Psoas muscle (tissue), 8 donors: ENCODE results near the gene MROH2A. TPM values are rescaled to one million over a fixed set of nuclear protein-coding genes. Genes with fewer than 3 reads are reported as not detected.
"Not testable (repeated sequence)": the region's sequence is repeated elsewhere in the genome, so short reads cannot be mapped to it uniquely, and the experiment has no call there.

Experiments
- ATAC-seq, 4 donors: fragments of 200-7000 bp; cut with Tn5 transposase; one replicate each; pipeline ENCODE4 v1.9.1; 2020; ENCODE audit warnings: moderate library complexity in 3 of 4, mild to moderate bottlenecking in 2 of 4
- DNase-seq, 2 donors: peaks; one replicate each; pipeline ENCODE4 v3.0.0-alpha.2; 2020
- H3K27ac ChIP-seq: fragments of 200-600 bp; one replicate; pipeline ENCODE4 v1.8.0; 2022
- H3K27me3 ChIP-seq, 3 donors: fragments of 200-600 bp in 1 of 3; one replicate each; pipeline versions ENCODE4 v1.6.1 to v1.8.0; 2013 to 2022; ENCODE audit warnings: low read length in 2 of 3, mild to moderate bottlenecking in 2 of 3, moderate library complexity in 1 of 3; ENCODE audit not compliant: insufficient read depth in 3 of 3
- H3K36me3 ChIP-seq, 2 donors: fragments of 200-600 bp in 1 of 2; one replicate each; pipeline versions ENCODE4 v1.6.1 to v1.8.0; 2013 to 2022; ENCODE audit warnings: low read depth in 1 of 2, mild to moderate bottlenecking in 1 of 2, moderate library complexity in 1 of 2; ENCODE audit not compliant: insufficient read depth in 1 of 2
- H3K4me1 ChIP-seq: fragments of 200-600 bp; one replicate; pipeline ENCODE4 v1.8.0; 2022
- H3K4me3 ChIP-seq: fragments of 200-600 bp; one replicate; pipeline ENCODE4 v1.8.0; 2022; ENCODE audit warnings: mild to moderate bottlenecking
- H3K9me3 ChIP-seq: fragments of 200-600 bp; one replicate; pipeline ENCODE4 v1.8.0; 2022
- WGBS, 3 donors: extraction: QIAGEN DNeasy Blood & Tissue Kit; methylation state at CpG; one replicate each; pipeline versions ENCODE4 v1.1.6 to v1.1.7; 2013; 5-methylcytosine and 5-hydroxymethylcytosine counted together
- intact Hi-C, 2 donors: fragments of 100-400 bp; cut with DNase I; formaldehyde crosslinking; loops; one replicate each; pipeline versions ENCODE4 v1.11.0 to v1.14.2; 2022
- long read RNA-seq, 2 donors: library from polyadenylated mRNA; unstranded; transcript quantifications; one replicate each; pipeline ENCODE4 v2.0.0, GENCODE V29; 2021
- polyA plus RNA-seq, 3 donors: library from polyadenylated mRNA; stranded (reverse); fragments of 200-250 nt; gene quantifications; one replicate each; pipeline ENCODE4 v1.2.3, GENCODE V29; 2013
- total RNA-seq, 4 donors: library from RNA; stranded (reverse); fragmentation: NEBNext Ultra II Directional in 2 of 4; extraction: Animal tissue kit (Norgen Biotek cat#: 25700) in 2 of 4; gene quantifications; one replicate each; pipeline versions ENCODE4 v1.2.1 to v1.2.4, GENCODE V29; 2021 to 2023
- TF ChIP-seq, protein P1 (sequence below): fragments of 200-600 bp; IDR thresholded peaks from one replicate; pipeline ENCODE4 v1.8.0; 2022; ENCODE audit warnings: antibody characterized with exemption
- donor health status: healthy with polysubstance abuse.
- donor health status: DM: no; HTN: no; CAD: no; lungs with moderate emphysema.
- donor health status: Bipolar disorder and iron deficiency.
- donor health status: healthy.
- donor health status: DM: yes; HTN: yes; CAD: no.
- donor health status: DM: no; HTN: no; CAD: no.
- donor health status: DM: no; HTN: no; CAD: no.
- donor health status: DM: yes; HTN: yes; CAD: no.

Gene MROH2A, protein sequence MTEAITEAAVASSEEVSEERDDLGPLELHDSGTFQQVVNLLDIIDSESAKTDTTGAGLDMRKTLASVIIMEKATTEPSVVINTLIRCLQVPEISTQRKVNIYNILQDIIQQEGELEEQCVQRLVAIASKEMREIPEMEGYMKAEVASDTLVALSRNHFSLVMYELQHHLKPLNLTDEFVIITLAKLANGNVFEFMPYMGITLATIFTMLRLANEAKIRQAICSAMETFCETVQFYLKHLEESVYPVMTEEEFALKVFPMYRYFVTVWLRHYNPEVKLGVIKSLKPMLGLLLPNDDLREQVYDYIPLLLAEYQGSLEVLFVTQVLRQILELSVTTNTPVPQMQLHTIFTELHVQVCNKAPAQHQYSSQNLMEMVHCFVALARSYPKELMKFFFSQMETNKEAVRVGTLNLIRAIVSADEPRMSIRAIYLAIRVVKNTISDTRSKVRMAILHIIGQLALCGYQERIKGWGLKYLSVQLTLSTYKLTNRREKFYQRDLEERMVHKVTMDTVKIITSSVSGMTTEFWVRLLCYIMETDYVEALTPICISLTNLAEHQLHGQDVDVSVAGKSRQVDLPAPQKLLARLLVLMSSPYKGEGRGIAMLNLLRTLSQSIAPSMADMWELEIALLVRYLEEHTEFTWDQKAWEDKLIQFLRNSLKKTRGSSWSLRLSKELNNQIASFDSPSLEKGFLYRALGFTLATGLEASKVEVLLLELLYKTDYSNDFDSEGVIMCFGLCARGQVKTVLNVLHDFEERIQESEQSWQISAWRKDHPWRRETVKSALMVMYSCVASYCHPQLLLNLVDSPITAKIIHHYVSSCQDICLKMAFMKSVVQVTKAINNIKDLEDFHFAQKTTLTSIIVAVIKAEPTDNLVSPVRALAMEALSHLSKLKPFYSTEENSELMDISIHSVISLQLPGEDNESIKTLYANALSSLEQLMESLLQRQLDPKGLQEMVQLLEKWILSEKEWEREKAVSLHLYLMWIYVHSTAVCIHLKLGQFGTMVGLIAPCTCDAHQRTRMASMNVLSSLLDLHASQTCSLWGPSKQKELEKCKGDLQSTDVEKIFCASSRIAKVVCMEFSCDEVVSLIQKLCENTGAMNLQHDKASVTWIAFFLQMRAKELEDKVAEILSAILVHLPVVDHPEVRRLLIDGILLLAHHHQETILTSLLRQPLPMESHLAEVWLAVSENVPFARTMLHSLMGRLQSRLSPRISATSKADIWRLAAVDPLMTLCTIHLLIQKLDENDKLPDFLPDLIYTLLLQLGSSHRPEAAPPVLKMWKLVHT (N-terminal part only)
- total RNA-seq (not detected), polyA plus RNA-seq (not detected)
- long read RNA-seq, donor 1, result 0 reads
- long read RNA-seq, donor 2, result 0 reads

DNA sequence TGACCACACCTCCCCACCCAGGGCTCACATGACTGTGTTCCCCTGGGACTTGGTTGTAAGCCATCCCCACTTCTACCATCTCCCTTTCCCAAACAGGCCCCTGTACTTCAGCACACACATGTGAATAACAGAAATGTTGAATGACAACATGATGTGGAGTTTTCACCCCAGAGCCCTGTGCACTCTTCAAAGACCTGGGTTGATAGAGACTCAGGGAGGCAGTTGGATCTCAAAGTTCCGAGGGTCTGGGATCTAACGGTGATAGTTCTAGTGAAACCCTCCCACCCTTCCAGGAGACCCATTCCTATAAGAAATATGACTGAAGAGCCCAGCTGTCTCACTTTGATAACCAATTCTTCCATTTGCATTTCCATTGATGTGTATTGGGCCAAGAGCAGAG lies at the start of gene MROH2A:
TSS of gene MROH2A (plus strand) at position 301 of the 400 bp plus-strand sequence. CDS start 1,029 bp downstream, outside the sequence.
- 86 to 90% (median 87%) methylated on average over 2 of the region's 2 CpGs for WGBS, 3 donors
- TF ChIP-seq, protein P1, sequence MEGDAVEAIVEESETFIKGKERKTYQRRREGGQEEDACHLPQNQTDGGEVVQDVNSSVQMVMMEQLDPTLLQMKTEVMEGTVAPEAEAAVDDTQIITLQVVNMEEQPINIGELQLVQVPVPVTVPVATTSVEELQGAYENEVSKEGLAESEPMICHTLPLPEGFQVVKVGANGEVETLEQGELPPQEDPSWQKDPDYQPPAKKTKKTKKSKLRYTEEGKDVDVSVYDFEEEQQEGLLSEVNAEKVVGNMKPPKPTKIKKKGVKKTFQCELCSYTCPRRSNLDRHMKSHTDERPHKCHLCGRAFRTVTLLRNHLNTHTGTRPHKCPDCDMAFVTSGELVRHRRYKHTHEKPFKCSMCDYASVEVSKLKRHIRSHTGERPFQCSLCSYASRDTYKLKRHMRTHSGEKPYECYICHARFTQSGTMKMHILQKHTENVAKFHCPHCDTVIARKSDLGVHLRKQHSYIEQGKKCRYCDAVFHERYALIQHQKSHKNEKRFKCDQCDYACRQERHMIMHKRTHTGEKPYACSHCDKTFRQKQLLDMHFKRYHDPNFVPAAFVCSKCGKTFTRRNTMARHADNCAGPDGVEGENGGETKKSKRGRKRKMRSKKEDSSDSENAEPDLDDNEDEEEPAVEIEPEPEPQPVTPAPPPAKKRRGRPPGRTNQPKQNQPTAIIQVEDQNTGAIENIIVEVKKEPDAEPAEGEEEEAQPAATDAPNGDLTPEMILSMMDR, result no peak
- intact Hi-C loops, result no loop called here

DNA sequence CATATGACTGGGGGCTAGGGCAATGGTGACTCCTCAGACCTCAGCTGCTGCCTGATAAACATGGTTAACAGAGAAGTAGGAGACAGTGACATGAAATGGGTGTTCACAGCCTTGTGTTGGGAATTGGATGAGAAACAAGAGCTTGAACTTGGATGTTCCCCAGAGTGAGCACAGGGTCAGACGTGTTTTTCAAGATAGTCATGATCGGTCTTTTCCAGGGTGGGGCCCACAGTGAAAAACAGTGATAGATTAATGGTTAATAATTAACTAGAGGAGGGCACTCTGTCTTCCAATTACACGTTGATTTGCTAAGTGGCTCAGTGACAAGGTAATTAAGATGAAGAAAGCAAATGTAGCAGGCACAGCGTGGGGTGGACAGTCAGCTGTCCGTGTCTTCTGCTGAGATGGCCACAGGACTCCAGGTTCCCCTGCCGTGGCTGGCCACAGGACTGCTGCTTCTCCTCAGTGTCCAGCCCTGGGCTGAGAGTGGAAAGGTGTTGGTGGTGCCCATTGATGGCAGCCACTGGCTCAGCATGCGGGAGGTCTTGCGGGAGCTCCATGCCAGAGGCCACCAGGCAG lies 49.3 kb upstream of the MROH2A start, which contains the start of gene UGT1A3:
TSS of gene UGT1A3 (plus strand) at position 320 of the 579 bp plus-strand sequence. CDS start at position 405, 85 bp downstream.
- ATAC-seq (no peak), DNase-seq (no peak)
- no peaks in the 10 kb centered on the region for H3K9me3 ChIP-seq
- no peak within 1 kb of the TSS for H3K27ac ChIP-seq
- intact Hi-C loops, result no loop called here
- H3K36me3 ChIP-seq, result no peaks in the 10 kb centered on the region
- 73 to 84% (median 79%) methylated on average over 8 of the region's 8 CpGs for WGBS, 3 donors
- no peaks in the 10 kb centered on the region for H3K27me3 ChIP-seq
- TF ChIP-seq, protein P1, result no peak
- H3K4me3 ChIP-seq, result no peak within 1 kb of the TSS
- no peaks in the 10 kb centered on the region for H3K4me1 ChIP-seq

More for the DNA sequence above, at the start of gene MROH2A:
- Histone ChIP-seq H3K4me1 (no peaks in the 10 kb centered on the region), H3K27me3 (peaks cover 0 to 2% (median 0%) of the 10 kb centered on the region in 3 donors), H3K9me3 (no peaks in the 10 kb centered on the region), H3K4me3 (no peak within 1 kb of the TSS), H3K36me3 (no peaks in the 10 kb centered on the region), H3K27ac (no peak within 1 kb of the TSS)
- ATAC-seq, result no peak
- DNase-seq, result no peak

DNA sequence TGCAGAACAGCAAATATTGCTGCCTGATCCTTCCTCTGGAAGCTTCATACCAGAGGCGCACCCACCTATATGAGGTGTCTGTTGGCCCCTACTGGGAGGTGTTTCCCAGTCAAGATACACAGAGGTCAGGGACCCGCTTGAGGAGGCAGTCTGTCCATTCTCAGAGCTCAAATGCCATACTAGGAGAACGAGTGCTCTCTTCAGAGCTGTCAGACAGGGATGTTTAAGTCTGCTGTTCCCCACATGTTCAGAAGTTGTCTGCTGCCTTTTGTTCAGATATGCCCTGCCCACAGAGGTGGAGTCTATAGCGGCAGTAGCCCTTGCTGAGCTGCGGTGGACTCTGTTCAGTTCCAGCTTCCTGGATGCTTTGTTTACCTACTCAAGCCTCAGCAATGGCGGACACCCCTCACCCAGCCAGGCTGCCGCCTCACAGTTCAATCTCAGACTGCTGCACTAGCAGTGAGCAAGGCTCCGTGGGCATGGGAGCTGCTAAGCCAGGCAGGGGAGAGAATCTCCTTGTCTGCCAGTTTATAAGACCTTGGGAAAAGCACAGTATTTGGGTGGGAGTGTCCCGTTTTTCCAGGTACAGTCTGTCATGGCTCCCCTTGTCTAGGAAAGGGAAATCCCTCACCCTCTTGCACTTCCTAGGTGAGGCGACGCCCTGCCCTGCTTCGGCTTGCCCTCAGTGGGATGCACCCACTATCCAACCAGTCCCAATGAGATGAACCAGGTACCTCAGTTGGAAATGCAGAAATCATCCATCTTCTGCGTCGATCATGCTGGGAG lies 41.1 kb upstream of the MROH2A start:
- H3K4me3 ChIP-seq, ATAC-seq, H3K9me3 ChIP-seq, H3K36me3 ChIP-seq, intact Hi-C loops, DNase-seq, H3K27ac ChIP-seq, H3K4me1 ChIP-seq, H3K27me3 ChIP-seq: not testable (repeated sequence)
- 82 to 90% (median 87%) methylated on average over 14 of the region's 14 CpGs for WGBS, 3 donors

DNA sequence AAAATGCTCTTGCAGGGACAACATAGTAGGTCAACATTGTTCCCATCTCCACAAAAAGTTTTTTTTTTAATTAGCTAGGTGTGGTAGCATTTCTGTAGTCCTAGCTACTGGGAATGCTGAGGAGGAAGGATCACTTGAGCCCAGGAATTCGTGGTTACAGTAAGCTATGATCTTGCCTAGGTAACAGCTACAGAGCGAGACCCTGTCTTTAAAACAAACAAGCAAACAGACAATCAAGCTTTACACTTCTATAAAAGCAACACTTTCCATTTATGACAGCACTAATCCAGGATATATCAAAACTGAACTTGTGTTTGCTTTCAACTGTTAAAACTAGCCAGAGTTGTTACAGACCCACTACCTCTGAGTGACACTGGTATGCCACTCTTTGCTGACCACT lies 37.3 kb upstream of the MROH2A start:
- Histone ChIP-seq H3K4me1 (no peaks in the 10 kb centered on the region), H3K36me3 (no peaks in the 10 kb centered on the region), H3K27me3 (peaks cover 0 to 2% (median 0%) of the 10 kb centered on the region in 3 donors), H3K9me3 (no peaks in the 10 kb centered on the region), H3K27ac (no peak overlapping the region), H3K4me3 (no peak overlapping the region)
- DNase-seq (no peak), ATAC-seq (no peak)
- TF ChIP-seq, protein P1, result no peak
- intact Hi-C loops, result no loop called here
- WGBS, 3 donors, result 61 to 78% (median 62%) methylated on average over 2 of the region's 2 CpGs
